SK-N-SH (cell line): Measurements from ENCODE around the gene JAG1. TPM values are rescaled to one million over a fixed set of nuclear protein-coding genes. Genes with fewer than 3 reads are reported as not detected.

Source experiments
- CTCF ChIA-PET: fragments of 300-600, 350-600 bp; formaldehyde crosslinking; extraction: SDS; loops from one replicate; lab custom pipeline; 2021; lab: Yijun Ruan, JAX
- POLR2A ChIA-PET: fragments of 350-600 bp; sonication (Branson Sonifier 250); formaldehyde crosslinking; extraction: SDS; loops from one replicate; lab custom pipeline; 2020; ENCODE audit warnings: antibody characterized with exemption, inconsistent platforms; lab: Yijun Ruan, JAX
- DNase-seq: peaks from one replicate; pipeline ENCODE4 v3.0.0; 2012
- H2AFZ ChIP-seq: fragments of 200-600 bp; sonication (generic); 2 replicates; pipeline ENCODE4 v1.8.1; 2016; ENCODE audit warnings: antibody characterized with exemption, mild to moderate bottlenecking, low read depth
- H3F3A ChIP-seq: fragments of 200-600 bp; sonication (generic); replicated peaks from 2 replicates; pipeline ENCODE3; 2016; ENCODE audit warnings: antibody characterized with exemption, mild to moderate bottlenecking; ENCODE audit not compliant: insufficient read depth
- H3K27ac ChIP-seq, 2 experiments: fragments of 200-500 bp in 1 of 2; fragments of 200-600 bp in 1 of 2; sonication (Bioruptor generic) in 1 of 2; sonication (generic), shearing (Covaris generic) in 1 of 2; 2 replicates each; pipeline versions ENCODE4 v1.5.1 to v1.6.1; 2014 to 2016; ENCODE audit warnings: low read depth in 2 of 2, inconsistent platforms in 1 of 2, low read length in 1 of 2, mild to moderate bottlenecking in 1 of 2, mixed read lengths in 1 of 2
- H3K27me3 ChIP-seq: fragments of 200-600 bp; sonication (generic), shearing (Covaris generic); 2 replicates; pipeline ENCODE4 v1.6.1; 2016; ENCODE audit warnings: mixed run types; ENCODE audit not compliant: insufficient read depth
- H3K36me3 ChIP-seq, 2 experiments: fragments of 200-500 bp in 1 of 2; fragments of 200-600 bp in 1 of 2; sonication (Bioruptor generic) in 1 of 2; sonication (generic) in 1 of 2; replicated peaks in 1 of 2; 2 replicates each; pipeline versions ENCODE3 to v1.5.1; 2014 to 2016; ENCODE audit warnings: low read length in 1 of 2, mild to moderate bottlenecking in 1 of 2; ENCODE audit not compliant: insufficient read depth in 2 of 2, control insufficient read depth in 1 of 2
- H3K4me1 ChIP-seq, 2 experiments: fragments of 200-500 bp in 1 of 2; fragments of 200-600 bp in 1 of 2; sonication (Bioruptor generic) in 1 of 2; sonication (generic), shearing (Covaris generic) in 1 of 2; 2 replicates each; pipeline versions ENCODE4 v1.5.1 to v1.6.1; 2014 to 2016; ENCODE audit warnings: low read depth in 1 of 2, low read length in 1 of 2, mixed run types in 1 of 2; ENCODE audit not compliant: insufficient read depth in 2 of 2, control insufficient read depth in 1 of 2
- H3K4me2 ChIP-seq: fragments of 200-600 bp; sonication (generic), shearing (Covaris generic); 2 replicates; pipeline ENCODE4 v1.6.1; 2017; ENCODE audit warnings: mixed run types
- H3K4me3 ChIP-seq, 2 experiments: fragments of 200-500 bp in 1 of 2; fragments of 200-600 bp in 1 of 2; sonication (Bioruptor generic) in 1 of 2; sonication (generic), shearing (Covaris generic) in 1 of 2; 2 replicates each; pipeline versions ENCODE4 v1.5.1 to v1.8.1; 2014 to 2016; ENCODE audit warnings: low read depth in 2 of 2, inconsistent platforms in 1 of 2, low read length in 1 of 2, mild to moderate bottlenecking in 1 of 2, mixed read lengths in 1 of 2, moderate library complexity in 1 of 2
- H3K79me2 ChIP-seq: fragments of 200-600 bp; sonication (generic); 2 replicates; pipeline ENCODE4 v1.8.1; 2017; ENCODE audit warnings: mild to moderate bottlenecking; ENCODE audit not compliant: insufficient read depth
- H3K9ac ChIP-seq: fragments of 200-600 bp; sonication (generic); 2 replicates; pipeline ENCODE4 v1.6.1; 2017; ENCODE audit warnings: mixed run types
- H3K9me2 ChIP-seq: fragments of 200-600 bp; sonication (generic); 2 replicates; pipeline ENCODE4 v1.6.1; 2017; ENCODE audit warnings: mixed run types
- H3K9me3 ChIP-seq: fragments of 200-600 bp; sonication (generic); 2 replicates; pipeline ENCODE4 v1.6.1; 2017; ENCODE audit warnings: mixed run types, mild to moderate bottlenecking, moderate library complexity
- H4K20me1 ChIP-seq: fragments of 200-600 bp; sonication (generic); 2 replicates; pipeline ENCODE4 v1.6.1; 2017; ENCODE audit warnings: mild to moderate bottlenecking, mixed run types; ENCODE audit not compliant: insufficient read depth
- CHD2 ChIP-seq: fragments of 150-350 bp; IDR thresholded peaks from 2 replicates; pipeline ENCODE4 v1.6.1; 2018; ENCODE audit warnings: low read length; ENCODE audit not compliant: partially characterized antibody
- ELF1 ChIP-seq: IDR thresholded peaks from 2 replicates; pipeline ENCODE4 v1.4.0; 2012
- EP300 ChIP-seq, 2 experiments: IDR thresholded peaks; 2 replicates each; pipeline versions ENCODE4 v1.4.0 to v1.6.1; 2012; ENCODE audit warnings: borderline replicate concordance in 1 of 2, low read depth in 1 of 2, low read length in 1 of 2
- EZH2phosphoT487 ChIP-seq: fragments of 200-600 bp; sonication (generic); IDR thresholded peaks from 2 replicates; pipeline ENCODE4 v1.6.1; 2017; ENCODE audit warnings: low read depth, mixed run types, mild to moderate bottlenecking, antibody characterized with exemption, moderate library complexity, borderline replicate concordance
- FOSL2 ChIP-seq: IDR thresholded peaks from 2 replicates; pipeline ENCODE4 v1.4.0; 2012; ENCODE audit warnings: low read depth, mild to moderate bottlenecking, moderate library complexity, borderline replicate concordance
- FOXM1 ChIP-seq: IDR thresholded peaks from 2 replicates; pipeline ENCODE4 v1.4.0; 2012; ENCODE audit warnings: low read depth, mild to moderate bottlenecking
- JUND ChIP-seq: IDR thresholded peaks from 2 replicates; pipeline ENCODE4 v1.4.0; 2012
- MEF2A ChIP-seq: IDR thresholded peaks from 2 replicates; pipeline ENCODE4 v1.4.0; 2012; ENCODE audit warnings: low read depth, borderline replicate concordance
- MXI1 ChIP-seq: IDR thresholded peaks from 2 replicates; pipeline ENCODE4 v1.6.1; 2012; ENCODE audit warnings: mild to moderate bottlenecking, low read depth, low read length, improper control_type of control experiment
- NFIC ChIP-seq: IDR thresholded peaks from 2 replicates; pipeline ENCODE4 v1.4.0; 2012; ENCODE audit warnings: borderline replicate concordance
- NRF1 ChIP-seq: IDR thresholded peaks from 2 replicates; pipeline ENCODE4 v1.6.1; 2012; ENCODE audit warnings: low read depth, mild to moderate bottlenecking, low read length
- POLR2AphosphoS5 ChIP-seq: IDR thresholded peaks from 2 replicates; pipeline ENCODE4 v1.6.1; 2012; ENCODE audit warnings: low read depth, low read length
- RAD21 ChIP-seq: IDR thresholded peaks from 2 replicates; pipeline ENCODE4 v1.6.1; 2012; ENCODE audit warnings: mild to moderate bottlenecking, low read length
- RCOR1 ChIP-seq: fragments of 150-350 bp; IDR thresholded peaks from 2 replicates; pipeline ENCODE4 v1.6.1; 2017; ENCODE audit warnings: antibody characterized with exemption, low read length
- REST ChIP-seq: IDR thresholded peaks from 2 replicates; pipeline ENCODE4 v1.6.1; 2012; ENCODE audit warnings: mild to moderate bottlenecking, low read depth, low read length, moderate library complexity
- RFX5 ChIP-seq: IDR thresholded peaks from 2 replicates; pipeline ENCODE4 v1.6.1; 2012; ENCODE audit warnings: mild to moderate bottlenecking, improper control_type of control experiment, low read length
- RXRA ChIP-seq: IDR thresholded peaks from 2 replicates; pipeline ENCODE4 v1.4.0; 2012; ENCODE audit warnings: low read depth, mild to moderate bottlenecking, borderline replicate concordance
- SIN3A ChIP-seq: IDR thresholded peaks from 2 replicates; pipeline ENCODE4 v1.6.1; 2012; ENCODE audit warnings: low read depth, mild to moderate bottlenecking, low read length, moderate library complexity, borderline replicate concordance
- TCF12 ChIP-seq: IDR thresholded peaks from 2 replicates; pipeline ENCODE4 v1.4.0; 2012
- TEAD4 ChIP-seq: IDR thresholded peaks from 2 replicates; pipeline ENCODE4 v1.4.0; 2012; ENCODE audit warnings: mild to moderate bottlenecking, borderline replicate concordance; ENCODE audit not compliant: insufficient read depth
- USF1 ChIP-seq: IDR thresholded peaks from 2 replicates; pipeline ENCODE4 v1.4.0; 2012; ENCODE audit warnings: low read depth, borderline replicate concordance
- USF2 ChIP-seq: fragments of 150-350 bp; IDR thresholded peaks from 2 replicates; pipeline ENCODE4 v1.6.1; 2017; ENCODE audit warnings: antibody characterized with exemption, low read length, low read depth, borderline replicate concordance
- WGBS: methylation state at CpG from one replicate; pipeline ENCODE4 v1.1.6; 2017; ENCODE audit warnings: low lambda C conversion rate; 5-methylcytosine and 5-hydroxymethylcytosine counted together
- polyA plus RNA-seq, 3 experiments: library from polyadenylated mRNA; depleted of rRNA; stranded (reverse); fragments of >200 nt; gene quantifications; 2 replicates each; pipeline ENCODE4 v1.2.3, GENCODE V29; 2012
- TF ChIP-seq, protein P1 (sequence below): fragments of 200-600 bp; sonication (generic); IDR thresholded peaks from 2 replicates; pipeline ENCODE4 v1.6.1; 2017; ENCODE audit warnings: antibody characterized with exemption, mild to moderate bottlenecking, moderate library complexity
- TF ChIP-seq, protein P2 (sequence below): IDR thresholded peaks from 2 replicates; pipeline ENCODE4 v1.4.0; 2012; ENCODE audit warnings: low read depth
- TF ChIP-seq, protein P3 (sequence below): fragments of 150-350 bp; IDR thresholded peaks from 2 replicates; pipeline ENCODE4 v1.6.1; 2016; ENCODE audit warnings: mild to moderate bottlenecking, low read depth, low read length

Gene JAG1
- polyA plus RNA-seq, 1 of the 3 experiments (the other 2 are of a cell fraction), result 6.0 TPM

GRCh38 chr20:10671221-10671918, 2.4 kb downstream of the JAG1 start:
- Histone ChIP-seq H3K27me3 (no peaks in the 10 kb centered on the region), H3K9me3 (no peaks in the 10 kb centered on the region), H3K27ac (peak overlapping the region in 1 of 2 experiments; percentile 98; a peak in 2 of 4 replicates), H3K4me1 (peaks cover 19 to 30% of the 10 kb centered on the region in 2 experiments; a peak in 3 of 4 replicates), H3K79me2 (peaks cover 74% of the 10 kb centered on the region), H2AFZ (no peak overlapping the region), H3K9me2 (no peaks in the 10 kb centered on the region), H3K4me2 (peak overlapping the region; percentile 80), H3K9ac (peak overlapping the region; percentile 96), H4K20me1 (peaks cover 42% of the 10 kb centered on the region), H3K36me3 (peaks cover 5 to 39% of the 10 kb centered on the region in 2 experiments), H3F3A (peaks cover 6% of the 10 kb centered on the region), H3K4me3 (peak overlapping the region; percentile 68 to 89)
- ChIA-PET POLR2A (no interaction called here), CTCF (interaction anchor here (0.8 to 1.8 kb wide), 7 partner anchors 8 to 875 kb away, joined by 3 to 9 read pairs (median 3); no protein-coding TSS in a partner anchor)
- DNase-seq, result peak; percentile 71
- WGBS, result 7% methylated on average over 13 of the region's 13 CpGs
- TF ChIP-seq SIN3A (peak; percentile 73), JUND (peak; percentile 67), NFIC (peak; percentile 75), REST (0 out of 2 replicates have a peak, but pooled peaks have one; percentile 20), EP300 (IDR thresholded peaks at IDR 0.05; ENCODE audit: borderline replicate concordance in 1 of 2, low read depth in 1 of 2, low read length in 1 of 2) (no peak), POLR2AphosphoS5 (no peak; the same call in 1 of the 2 replicates), NRF1 (no peak), RCOR1 (no peak), RFX5 (no peak), EZH2phosphoT487 (no peak), MEF2A (no peak), RAD21 (peak; percentile 36; the same call in 1 of the 2 replicates), TEAD4 (no peak), USF2 (no peak), TCF12 (peak; percentile 66), MXI1 (0 out of 2 replicates have a peak, but pooled peaks have one; percentile 17), CHD2 (no peak), USF1 (peak; percentile 78; the same call in 1 of the 2 replicates), FOSL2 (peak; percentile 81), RXRA (no peak), FOXM1 (no peak), ELF1 (no peak)
- TF ChIP-seq, protein P1, sequence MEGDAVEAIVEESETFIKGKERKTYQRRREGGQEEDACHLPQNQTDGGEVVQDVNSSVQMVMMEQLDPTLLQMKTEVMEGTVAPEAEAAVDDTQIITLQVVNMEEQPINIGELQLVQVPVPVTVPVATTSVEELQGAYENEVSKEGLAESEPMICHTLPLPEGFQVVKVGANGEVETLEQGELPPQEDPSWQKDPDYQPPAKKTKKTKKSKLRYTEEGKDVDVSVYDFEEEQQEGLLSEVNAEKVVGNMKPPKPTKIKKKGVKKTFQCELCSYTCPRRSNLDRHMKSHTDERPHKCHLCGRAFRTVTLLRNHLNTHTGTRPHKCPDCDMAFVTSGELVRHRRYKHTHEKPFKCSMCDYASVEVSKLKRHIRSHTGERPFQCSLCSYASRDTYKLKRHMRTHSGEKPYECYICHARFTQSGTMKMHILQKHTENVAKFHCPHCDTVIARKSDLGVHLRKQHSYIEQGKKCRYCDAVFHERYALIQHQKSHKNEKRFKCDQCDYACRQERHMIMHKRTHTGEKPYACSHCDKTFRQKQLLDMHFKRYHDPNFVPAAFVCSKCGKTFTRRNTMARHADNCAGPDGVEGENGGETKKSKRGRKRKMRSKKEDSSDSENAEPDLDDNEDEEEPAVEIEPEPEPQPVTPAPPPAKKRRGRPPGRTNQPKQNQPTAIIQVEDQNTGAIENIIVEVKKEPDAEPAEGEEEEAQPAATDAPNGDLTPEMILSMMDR, result peak; percentile 66
- TF ChIP-seq, protein P2, sequence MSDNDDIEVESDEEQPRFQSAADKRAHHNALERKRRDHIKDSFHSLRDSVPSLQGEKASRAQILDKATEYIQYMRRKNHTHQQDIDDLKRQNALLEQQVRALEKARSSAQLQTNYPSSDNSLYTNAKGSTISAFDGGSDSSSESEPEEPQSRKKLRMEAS, result peak; percentile 99
- TF ChIP-seq, protein P3, sequence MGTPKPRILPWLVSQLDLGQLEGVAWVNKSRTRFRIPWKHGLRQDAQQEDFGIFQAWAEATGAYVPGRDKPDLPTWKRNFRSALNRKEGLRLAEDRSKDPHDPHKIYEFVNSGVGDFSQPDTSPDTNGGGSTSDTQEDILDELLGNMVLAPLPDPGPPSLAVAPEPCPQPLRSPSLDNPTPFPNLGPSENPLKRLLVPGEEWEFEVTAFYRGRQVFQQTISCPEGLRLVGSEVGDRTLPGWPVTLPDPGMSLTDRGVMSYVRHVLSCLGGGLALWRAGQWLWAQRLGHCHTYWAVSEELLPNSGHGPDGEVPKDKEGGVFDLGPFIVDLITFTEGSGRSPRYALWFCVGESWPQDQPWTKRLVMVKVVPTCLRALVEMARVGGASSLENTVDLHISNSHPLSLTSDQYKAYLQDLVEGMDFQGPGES, result no peak
